CD4-positive, alpha-beta memory T cell (primary cell): Measurements from ENCODE around the gene CHMP3. TPM values are rescaled to one million over a fixed set of nuclear protein-coding genes. Genes with fewer than 3 reads are reported as not detected.

Experiments
- CTCF ChIA-PET: fragments of 350-600 bp; sonication (Branson Sonifier 250); formaldehyde crosslinking; loops from one replicate; lab custom pipeline; 2021; ENCODE audit warnings: inconsistent platforms; ENCODE audit not compliant: partially characterized antibody; lab: Charles Lee
- POLR2A ChIA-PET: fragments of 350-600 bp; sonication (Branson Sonifier 250); formaldehyde crosslinking; loops from one replicate; lab custom pipeline; 2021; ENCODE audit not compliant: partially characterized antibody; lab: Charles Lee
- DNase-seq, 5 donors: peaks; one replicate each; pipeline versions ENCODE4 v3.0.0 to v3.0.0-alpha.2; 2020 to 2022; ENCODE audit warnings: mixed read lengths in 1 of 5
- H3K27ac ChIP-seq: one replicate; pipeline ENCODE4 v1.7.0; 2013; ENCODE audit warnings: low read depth, low read length
- H3K27me3 ChIP-seq: 2 replicates; pipeline ENCODE4 v1.7.0; 2013; ENCODE audit warnings: mild to moderate bottlenecking, low read length, moderate library complexity; ENCODE audit not compliant: insufficient read depth
- H3K36me3 ChIP-seq: 2 replicates; pipeline ENCODE4 v1.7.0; 2013; ENCODE audit warnings: mild to moderate bottlenecking, low read length, moderate library complexity; ENCODE audit not compliant: insufficient read depth
- H3K4me1 ChIP-seq: 2 replicates; pipeline ENCODE4 v1.7.0; 2013; ENCODE audit warnings: mild to moderate bottlenecking, low read length, moderate library complexity; ENCODE audit not compliant: insufficient read depth
- H3K4me3 ChIP-seq, 2 donors: one replicate each; pipeline ENCODE4 v1.7.0; 2013; ENCODE audit warnings: low read length in 2 of 2, mild to moderate bottlenecking in 1 of 2
- H3K9me3 ChIP-seq, 2 donors: one replicate each; pipeline ENCODE4 v1.7.0; 2013; ENCODE audit warnings: low read length in 2 of 2, control low read depth in 1 of 2; ENCODE audit not compliant: control insufficient read depth in 1 of 2
- H3K27ac Mint-ChIP-seq, 7 donors: one replicate each; pipeline ENCODE4 v1.8.0; 2020 to 2021; ENCODE audit warnings: mixed read lengths in 7 of 7, mild to moderate bottlenecking in 6 of 7, inconsistent platforms in 3 of 7, moderate library complexity in 3 of 7
- H3K27me3 Mint-ChIP-seq, 2 donors: one replicate each; pipeline ENCODE4 v1.8.0; 2020 to 2021; ENCODE audit warnings: mixed read lengths in 2 of 2
- H3K36me3 Mint-ChIP-seq, 2 donors: one replicate each; pipeline ENCODE4 v1.8.0; 2020 to 2021; ENCODE audit warnings: mixed read lengths in 2 of 2, inconsistent platforms in 1 of 2, mild to moderate bottlenecking in 1 of 2
- H3K4me1 Mint-ChIP-seq, 4 donors: one replicate each; pipeline ENCODE4 v1.8.0; 2020 to 2021; ENCODE audit warnings: mixed read lengths in 4 of 4, mild to moderate bottlenecking in 1 of 4
- H3K4me3 Mint-ChIP-seq, 8 donors: one replicate each; pipeline ENCODE4 v1.8.0; 2020 to 2021; ENCODE audit warnings: mixed read lengths in 8 of 8, mild to moderate bottlenecking in 7 of 8, moderate library complexity in 6 of 8, inconsistent platforms in 3 of 8
- H3K9me3 Mint-ChIP-seq, 8 donors: one replicate each; pipeline ENCODE4 v1.8.0; 2020 to 2021; ENCODE audit warnings: mixed read lengths in 8 of 8, mild to moderate bottlenecking in 5 of 8, inconsistent platforms in 3 of 8, moderate library complexity in 1 of 8
- intact Hi-C: fragments of 100-400 bp; cut with micrococcal nuclease; formaldehyde crosslinking; loops from one replicate; pipeline ENCODE4 v1.15.1; 2023
- polyA plus RNA-seq, 2 donors: library from polyadenylated mRNA; unstranded; fragments of 300-500 nt; fragmentation: Illumina TruSeq; gene quantifications; one replicate each; pipeline ENCODE4 v1.2.3, GENCODE V29; 2021
- total RNA-seq, 2 experiments: library from RNA; stranded (reverse); gene quantifications; one replicate each; pipeline ENCODE4 v1.2.3, GENCODE V29; 2021

The CHMP3 gene
- total and polyA plus RNA-seq, 4 experiments from 2014 or later, result 78.5 to 83.6 (median 82.3) TPM

DNA sequence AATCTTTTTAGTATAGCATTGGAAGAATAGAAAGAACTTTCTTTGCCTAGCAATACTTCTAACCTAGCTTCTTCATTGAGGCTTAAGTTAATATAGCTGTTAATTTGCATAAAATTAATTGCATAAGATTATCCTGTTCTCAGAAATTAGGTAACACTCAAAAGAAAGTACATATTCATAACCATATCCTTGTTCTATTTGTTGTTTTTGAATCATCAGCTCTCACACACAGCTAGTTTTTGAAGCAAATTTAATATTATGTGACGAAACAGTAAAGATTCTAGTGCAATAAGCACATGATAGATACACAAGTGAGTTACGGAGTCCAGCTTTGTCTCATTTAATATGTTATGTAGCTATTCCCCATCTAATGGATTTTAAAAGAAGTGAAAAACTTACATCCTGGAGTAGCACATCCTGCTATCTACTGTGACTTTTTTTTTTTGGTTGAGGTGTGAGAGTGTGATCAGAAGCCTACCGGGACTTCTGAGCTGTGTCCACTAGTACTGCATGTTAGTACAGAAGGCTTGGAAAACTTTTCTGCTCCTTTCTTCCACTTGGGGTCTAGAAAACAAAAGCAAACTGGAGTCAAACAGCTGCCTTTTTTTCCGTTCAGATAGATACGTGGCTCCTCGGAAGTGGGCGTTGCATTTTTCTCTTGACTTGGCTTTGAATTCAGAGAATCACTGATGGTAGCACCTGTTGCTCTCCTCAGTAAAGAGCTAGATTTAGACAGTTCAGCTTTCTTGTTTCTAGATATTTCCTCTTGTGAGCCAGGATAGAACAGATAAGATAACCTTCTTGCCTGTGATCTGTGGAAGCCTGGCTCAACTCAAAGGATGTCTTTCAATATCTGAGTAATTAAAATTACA, 94.8 kb downstream of the CHMP3 start:
- intact Hi-C loops, result loop anchor here (2.0 kb wide), 2 partner anchors 26 to 248 kb away; no protein-coding TSS in a partner anchor
- Mint-ChIP-seq H3K9me3 (no peaks in the 10 kb centered on the region), H3K27me3 (no peaks in the 10 kb centered on the region), H3K4me3 (peak overlapping the region; percentile 54 to 88 (median 67)), H3K27ac (peak overlapping the region; percentile 52 to 92 (median 80)), H3K4me1 (peaks cover 42 to 64% (median 51%) of the 10 kb centered on the region in 4 donors), H3K36me3 (peaks cover 57 to 89% of the 10 kb centered on the region in 2 donors)
- POLR2A ChIA-PET, result interaction anchor here (0.5 to 6.3 kb wide), 9 partner anchors 9 to 1031 kb away, joined by 3 to 62 read pairs (median 3); partner anchors contain the start of gene KDM3A
- Histone ChIP-seq H3K36me3 (peaks cover 59% of the 10 kb centered on the region), H3K27me3 (no peaks in the 10 kb centered on the region), H3K27ac (peak overlapping the region; percentile 30), H3K9me3 (no peaks in the 10 kb centered on the region), H3K4me1 (peaks cover 48% of the 10 kb centered on the region), H3K4me3 (no peak overlapping the region)
- CTCF ChIA-PET, result interaction anchor here (0.6 to 3.4 kb wide), 11 partner anchors 7 to 1183 kb away, joined by 3 to 17 read pairs (median 3); partner anchors contain the start of gene KDM3A
- DNase-seq, result peak in 4 of 5 donors; percentile 13 to 41 (median 28)

DNA sequence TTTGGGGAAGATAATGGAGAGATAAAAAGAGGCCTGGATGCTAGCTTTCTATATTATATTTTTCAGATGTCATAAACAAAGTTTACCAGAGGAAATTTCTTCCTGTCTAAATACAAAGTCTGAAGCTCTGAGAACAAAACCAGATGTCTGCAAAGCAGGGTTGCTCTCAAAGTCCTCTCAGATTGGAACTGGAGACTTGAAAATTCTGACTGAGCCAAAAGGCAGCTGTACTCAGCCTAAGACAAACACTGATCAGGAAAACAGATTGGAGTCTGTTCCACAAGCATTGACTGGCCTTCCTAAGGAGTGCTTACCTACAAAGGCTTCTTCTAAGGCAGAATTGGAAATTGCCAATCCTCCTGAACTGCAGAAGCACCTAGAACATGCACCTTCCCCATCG, 96.9 kb downstream of the CHMP3 start:
- Histone ChIP-seq H3K9me3 (no peaks in the 10 kb centered on the region), H3K27ac (no peak overlapping the region), H3K4me1 (peaks cover 48% of the 10 kb centered on the region), H3K27me3 (no peaks in the 10 kb centered on the region), H3K36me3 (peaks cover 48% of the 10 kb centered on the region), H3K4me3 (no peak overlapping the region)
- H3K4me3 Mint-ChIP-seq, result no peak overlapping the region
- ChIA-PET CTCF (interaction anchor here (1.9 to 3.4 kb wide), 2 partner anchors 99 to 245 kb away, joined by 5 to 17 read pairs; no protein-coding TSS in a partner anchor), POLR2A (interaction anchor here (6.3 kb wide), 1 partner anchor 24 kb away, joined by 62 read pairs; the partner anchor contains the start of gene KDM3A)
- no peaks in the 10 kb centered on the region for H3K27me3 Mint-ChIP-seq
- H3K36me3 Mint-ChIP-seq, result peaks cover 53 to 86% of the 10 kb centered on the region in 2 donors
- peak overlapping the region in 6 of 7 donors; percentile 10 to 57 (median 46) for H3K27ac Mint-ChIP-seq
- DNase-seq, result no peak
- intact Hi-C loops, result no loop called here
- peaks cover 38 to 63% (median 52%) of the 10 kb centered on the region in 4 donors for H3K4me1 Mint-ChIP-seq
- H3K9me3 Mint-ChIP-seq, result no peaks in the 10 kb centered on the region

DNA sequence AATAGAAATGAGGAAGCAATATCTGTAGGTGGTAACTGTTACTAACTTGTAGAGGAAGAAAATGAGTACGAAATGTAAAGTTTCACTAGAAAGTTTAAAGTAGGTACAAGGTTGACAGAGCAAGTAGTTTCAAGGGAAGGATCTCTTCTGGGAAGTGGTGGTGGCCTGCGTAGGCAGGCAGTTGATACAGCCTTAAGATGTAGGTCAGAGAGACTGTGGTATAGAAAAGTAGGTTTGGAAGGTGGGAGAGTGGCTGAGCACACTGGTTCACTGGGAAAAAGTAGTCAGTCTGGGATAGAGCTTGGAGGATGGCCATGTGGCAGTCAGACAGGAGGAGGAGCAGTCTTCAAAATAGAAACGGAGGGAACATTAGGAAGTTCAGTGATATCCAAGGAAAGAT, 98.6 kb downstream of the CHMP3 start:
- no peaks in the 10 kb centered on the region for H3K27me3 ChIP-seq
- H3K36me3 ChIP-seq, result peaks cover 55% of the 10 kb centered on the region
- H3K27ac ChIP-seq, result no peak overlapping the region
- peaks cover 45% of the 10 kb centered on the region for H3K4me1 ChIP-seq
- H3K9me3 ChIP-seq, result no peaks in the 10 kb centered on the region
- POLR2A ChIA-PET, result interaction anchor here (6.3 kb wide), 1 partner anchor 22 kb away, joined by 62 read pairs; the partner anchor contains the start of gene KDM3A
- H3K4me3 ChIP-seq, result no peak overlapping the region
- Mint-ChIP-seq H3K36me3 (peaks cover 63 to 92% of the 10 kb centered on the region in 2 donors), H3K4me1 (peaks cover 40 to 59% (median 49%) of the 10 kb centered on the region in 4 donors), H3K27ac (peak overlapping the region; percentile 7 to 93 (median 72)), H3K27me3 (no peaks in the 10 kb centered on the region), H3K4me3 (peak overlapping the region in 1 of 8 donors; percentile 38), H3K9me3 (no peaks in the 10 kb centered on the region)
- no peak for DNase-seq
- intact Hi-C loops, result no loop called here
- CTCF ChIA-PET, result no interaction called here

DNA sequence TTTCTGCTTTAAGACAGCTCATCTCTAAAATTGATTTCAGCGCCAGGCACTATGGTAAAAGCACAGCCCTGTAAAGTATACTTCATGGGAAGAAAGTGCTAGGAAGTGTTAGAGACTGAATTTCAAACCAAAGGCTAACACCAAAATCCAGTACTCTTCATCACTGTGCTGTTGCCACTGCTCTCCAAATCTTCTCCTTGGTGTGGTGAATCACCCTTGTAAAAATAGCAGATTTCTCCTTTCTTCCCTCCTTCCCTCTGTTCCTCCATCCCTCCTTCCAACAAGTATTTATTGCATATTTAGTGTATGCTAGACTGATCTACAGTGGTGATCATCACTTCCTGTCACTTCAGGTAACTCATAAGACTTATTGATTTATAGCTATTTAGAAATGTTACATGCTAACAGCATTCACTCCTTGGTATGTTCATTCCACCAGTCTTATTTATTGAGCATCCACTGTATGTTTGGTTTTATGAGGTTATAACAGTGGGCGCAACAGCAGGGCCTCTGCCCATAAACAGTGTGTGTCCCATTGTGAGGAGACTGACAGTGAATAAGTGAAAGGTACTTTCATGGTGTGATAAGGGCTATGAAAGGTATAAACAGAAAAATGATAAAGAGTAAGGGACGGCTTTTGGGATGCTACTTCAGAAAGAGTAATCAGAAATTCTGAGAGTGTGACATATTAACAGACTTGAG, 102.0 kb downstream of the CHMP3 start:
- Histone ChIP-seq H3K27me3 (no peaks in the 10 kb centered on the region), H3K9me3 (no peaks in the 10 kb centered on the region), H3K36me3 (peaks cover 75% of the 10 kb centered on the region), H3K27ac (no peak overlapping the region), H3K4me3 (no peak overlapping the region), H3K4me1 (peaks cover 10% of the 10 kb centered on the region)
- Mint-ChIP-seq H3K4me1 (peaks cover 25 to 42% (median 35%) of the 10 kb centered on the region in 4 donors), H3K4me3 (no peak overlapping the region), H3K27me3 (no peaks in the 10 kb centered on the region), H3K27ac (peak overlapping the region in 6 of 7 donors; percentile 2 to 74 (median 46)), H3K9me3 (no peaks in the 10 kb centered on the region), H3K36me3 (peaks cover 70 to 86% of the 10 kb centered on the region in 2 donors)
- intact Hi-C loops, result no loop called here
- DNase-seq, result no peak
- ChIA-PET CTCF (no interaction called here), POLR2A (no interaction called here)

- H3K4me3 ChIP-seq, result no peak overlapping the region
- no peak overlapping the region for H3K27ac ChIP-seq
- Mint-ChIP-seq H3K9me3 (no peaks in the 10 kb centered on the region), H3K36me3 (peaks cover 79 to 88% of the 10 kb centered on the region in 2 donors), H3K27ac (no peak overlapping the region), H3K4me1 (peaks cover 16 to 25% (median 23%) of the 10 kb centered on the region in 4 donors), H3K27me3 (no peaks in the 10 kb centered on the region), H3K4me3 (no peak overlapping the region)
- H3K4me1 ChIP-seq, result no peaks in the 10 kb centered on the region
- ChIA-PET CTCF (no interaction called here), POLR2A (interaction anchor here (3.8 kb wide), 1 partner anchor 13 kb away, joined by 28 read pairs; the partner anchor contains the start of gene KDM3A)
- no peaks in the 10 kb centered on the region for H3K9me3 ChIP-seq
- H3K36me3 ChIP-seq, result peaks cover 86% of the 10 kb centered on the region
- no peaks in the 10 kb centered on the region for H3K27me3 ChIP-seq
- intact Hi-C loops, result no loop called here
- DNase-seq, result no peak
Measured at GRCh38 chr2:86455181-86455580, 108.1 kb downstream of the CHMP3 start.

- no peak for DNase-seq
- intact Hi-C loops, result no loop called here
- H3K4me1 Mint-ChIP-seq, result peaks cover 19 to 30% (median 27%) of the 10 kb centered on the region in 4 donors
- Histone ChIP-seq H3K4me1 (peaks cover 4% of the 10 kb centered on the region), H3K27ac (no peak overlapping the region), H3K9me3 (no peaks in the 10 kb centered on the region), H3K36me3 (peaks cover 86% of the 10 kb centered on the region), H3K27me3 (no peaks in the 10 kb centered on the region), H3K4me3 (no peak overlapping the region)
- H3K27me3 Mint-ChIP-seq, result no peaks in the 10 kb centered on the region
- H3K4me3 Mint-ChIP-seq, result no peak overlapping the region
- ChIA-PET POLR2A (interaction anchor here (0.6 to 3.8 kb wide), 2 partner anchors 12 to 109 kb away, joined by 3 to 28 read pairs; partner anchors contain the start of genes CHMP3 and KDM3A), CTCF (no interaction called here)
- peaks cover 79 to 88% of the 10 kb centered on the region in 2 donors for H3K36me3 Mint-ChIP-seq
- no peak overlapping the region for H3K27ac Mint-ChIP-seq
- H3K9me3 Mint-ChIP-seq, result no peaks in the 10 kb centered on the region
Measured at GRCh38 chr2:86454238-86454637, 109.0 kb downstream of the CHMP3 start.
